Esophagus muscularis mucosa (tissue), 4 donors: ENCODE measurements around the gene DPRX. TPM values are rescaled to one million over a fixed set of nuclear protein-coding genes. Genes with fewer than 3 reads are reported as not detected.

Source experiments
- DNase-seq: peaks from one replicate; pipeline ENCODE4 v3.0.0-alpha.2; 2017; ENCODE audit errors: extremely low spot score
- H3K27ac ChIP-seq, 4 donors: fragments of 200-600 bp; sonication (generic); replicated peaks in 1 of 4; 1 replicate in 3 of 4; 2 replicates in 1 of 4; pipeline ENCODE4 v1.5.1; 2016 to 2019; ENCODE audit warnings: mild to moderate bottlenecking in 1 of 4
- H3K27me3 ChIP-seq, 4 donors: fragments of 200-600 bp; sonication (generic); one replicate each; pipeline versions ENCODE4 v1.5.1 to v1.6.0; 2016 to 2019
- H3K36me3 ChIP-seq, 4 donors: fragments of 200-600 bp; sonication (generic); one replicate each; pipeline ENCODE4 v1.5.1; 2016 to 2019
- H3K4me1 ChIP-seq, 4 donors: fragments of 200-600 bp; sonication (generic); one replicate each; pipeline ENCODE4 v1.5.1; 2016 to 2019
- H3K4me3 ChIP-seq, 4 donors: fragments of 200-600 bp; sonication (generic); 1 replicate in 2 of 4; 2 replicates in 2 of 4; pipeline ENCODE4 v1.5.1; 2016 to 2019; ENCODE audit warnings: mild to moderate bottlenecking in 4 of 4, moderate library complexity in 1 of 4
- H3K9me3 ChIP-seq, 4 donors: fragments of 200-600 bp; sonication (generic); 1 replicate in 3 of 4; 2 replicates in 1 of 4; pipeline ENCODE4 v1.5.1; 2016 to 2019
- CTCF ChIP-seq, 3 experiments: fragments of 200-600 bp in 2 of 3; fragments of 450-650 bp in 1 of 3; sonication (generic) in 2 of 3; IDR thresholded peaks; one replicate each; pipeline ENCODE4 v1.5.1; 2017 to 2019; ENCODE audit warnings: antibody characterized with exemption in 3 of 3, mild to moderate bottlenecking in 2 of 3, moderate library complexity in 1 of 3
- EP300 ChIP-seq: sonication (generic); formaldehyde crosslinking; IDR thresholded peaks from one replicate; pipeline ENCODE4 v1.6.1; 2017; ENCODE audit warnings: antibody characterized with exemption
- POLR2A ChIP-seq: fragments of 450-650 bp; IDR thresholded peaks from one replicate; pipeline ENCODE4 v1.6.1; 2017; ENCODE audit warnings: antibody characterized with exemption, moderate library complexity, mild to moderate bottlenecking, low read depth
- POLR2AphosphoS5 ChIP-seq, 2 donors: sonication (generic); formaldehyde crosslinking; IDR thresholded peaks; one replicate each; pipeline ENCODE4 v1.6.1; 2017; ENCODE audit warnings: antibody characterized with exemption in 2 of 2
- WGBS: methylation state at CpG from one replicate; pipeline ENCODE4 v1.1.5; 2018; 5-methylcytosine and 5-hydroxymethylcytosine counted together
- intact Hi-C: fragments of 100-400 bp; cut with DNase I; formaldehyde crosslinking; loops from one replicate; pipeline ENCODE4 v1.15.1; 2023
- total RNA-seq, 4 donors: library from RNA; depleted of rRNA; stranded (reverse); fragments of >200 nt; gene quantifications; one replicate each; pipeline versions ENCODE4 v1.1.0 to v1.2.1, GENCODE V29; 2016

Gene DPRX
- total RNA-seq, 4 donors from 2014 or later: not detected

- H3K27ac ChIP-seq: no peak overlapping the region
- H3K4me3 ChIP-seq: no peak overlapping the region
- no peaks in the 10 kb centered on the region for H3K36me3 ChIP-seq
- no peak for TF ChIP-seq POLR2A
- TF ChIP-seq CTCF (IDR thresholded peaks at IDR 0.05): no peak
- no peak for TF ChIP-seq POLR2AphosphoS5 (IDR thresholded peaks at IDR 0.05)
- no peak for TF ChIP-seq EP300
- H3K27me3 ChIP-seq: peaks cover 0 to 9% (median 0%) of the 10 kb centered on the region in 4 donors
- no peaks in the 10 kb centered on the region for H3K4me1 ChIP-seq
- no peaks in the 10 kb centered on the region for H3K9me3 ChIP-seq
- DNase-seq: no peak
- 54% methylated on average over 9 of the region's 9 CpGs for WGBS
- intact Hi-C loops: no loop called here
Measured at GRCh38 chr19:53596056-53596455, 35.7 kb upstream of the DPRX start.

DNA sequence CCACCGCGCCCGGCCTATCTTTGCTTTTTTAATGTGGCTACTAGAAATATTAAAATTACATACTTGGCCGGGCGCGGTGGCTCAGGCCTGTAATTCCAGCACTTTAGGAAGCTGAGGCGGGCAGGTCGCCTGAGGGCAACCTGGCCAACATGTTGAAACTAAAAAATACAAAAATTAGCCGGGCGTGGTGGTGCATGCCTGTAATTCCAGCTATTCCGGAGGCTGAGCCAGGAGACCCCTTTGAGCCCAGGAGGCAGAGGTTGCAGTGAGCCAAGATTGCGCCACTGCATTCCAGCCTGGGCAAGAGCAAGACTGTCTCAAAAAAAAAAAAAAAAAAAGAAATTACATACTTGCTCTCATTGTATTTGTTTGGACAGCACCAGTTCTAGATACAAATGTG is 34.8 kb upstream of the DPRX start:
- Histone ChIP-seq H3K9me3 (no peaks in the 10 kb centered on the region), H3K36me3 (no peaks in the 10 kb centered on the region), H3K4me3 (no peak overlapping the region), H3K4me1 (no peaks in the 10 kb centered on the region), H3K27me3 (peaks cover 0 to 9% (median 0%) of the 10 kb centered on the region in 4 donors), H3K27ac (no peak overlapping the region)
- TF ChIP-seq EP300 (no peak), POLR2AphosphoS5 (IDR thresholded peaks at IDR 0.05) (no peak), CTCF (IDR thresholded peaks at IDR 0.05) (no peak), POLR2A (no peak)
- WGBS: 77% methylated on average over 12 of the region's 12 CpGs
- no peak for DNase-seq
- intact Hi-C loops: no loop called here

GRCh38 chr19:53598361-53598760 is 33.4 kb upstream of the DPRX start:
- Histone ChIP-seq H3K4me3 (no peak overlapping the region), H3K27me3 (peaks cover 0 to 9% (median 0%) of the 10 kb centered on the region in 4 donors), H3K27ac (no peak overlapping the region), H3K36me3 (no peaks in the 10 kb centered on the region), H3K4me1 (no peaks in the 10 kb centered on the region), H3K9me3 (no peaks in the 10 kb centered on the region)
- intact Hi-C loops: no loop called here
- 79% methylated on average over 10 of the region's 10 CpGs for WGBS
- DNase-seq: no peak
- TF ChIP-seq POLR2A: no peak

GRCh38 chr19:53600217-53600616 is 31.6 kb upstream of the DPRX start:
- peaks cover 0 to 9% (median 0%) of the 10 kb centered on the region in 4 donors for H3K27me3 ChIP-seq
- no peak for DNase-seq
- no peaks in the 10 kb centered on the region for H3K4me1 ChIP-seq
- intact Hi-C loops: no loop called here
- H3K27ac ChIP-seq: no peak overlapping the region
- no peak overlapping the region for H3K4me3 ChIP-seq
- WGBS: 71% methylated on average over 4 of the region's 4 CpGs
- H3K36me3 ChIP-seq: no peaks in the 10 kb centered on the region
- TF ChIP-seq EP300 (no peak), POLR2AphosphoS5 (IDR thresholded peaks at IDR 0.05) (no peak), POLR2A (no peak)
- no peaks in the 10 kb centered on the region for H3K9me3 ChIP-seq

GRCh38 chr19:53606031-53606430 is 25.8 kb upstream of the DPRX start:
- H3K27ac ChIP-seq: no peak overlapping the region
- H3K36me3 ChIP-seq: no peaks in the 10 kb centered on the region
- intact Hi-C loops: no loop called here
- H3K4me1 ChIP-seq: no peaks in the 10 kb centered on the region
- H3K27me3 ChIP-seq: peaks cover 0 to 26% (median 0%) of the 10 kb centered on the region in 4 donors
- DNase-seq: no peak
- WGBS: 69% methylated on average over 15 of the region's 15 CpGs
- no peak overlapping the region for H3K4me3 ChIP-seq
- no peaks in the 10 kb centered on the region for H3K9me3 ChIP-seq
- no peak for TF ChIP-seq POLR2AphosphoS5 (IDR thresholded peaks at IDR 0.05)
- TF ChIP-seq POLR2A: no peak

DNA sequence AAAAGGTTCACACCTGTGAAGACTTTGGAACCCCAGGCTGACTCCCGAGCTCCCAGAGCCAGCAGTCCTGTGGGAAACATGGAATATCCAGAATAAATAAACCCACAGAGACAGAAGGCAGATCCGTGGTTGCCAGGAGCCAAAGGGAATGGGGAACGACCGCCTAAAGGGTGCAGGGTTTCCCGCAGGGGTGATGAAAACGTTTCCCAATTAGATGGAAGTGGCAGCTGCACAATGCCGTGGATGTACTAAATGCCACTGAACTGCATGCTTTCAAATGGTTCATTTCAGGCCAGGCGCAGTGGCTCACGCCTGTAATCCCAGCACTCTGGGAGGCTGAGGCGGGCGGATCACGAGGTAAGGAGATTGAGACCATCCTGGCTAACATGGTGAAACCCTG is 23.4 kb upstream of the DPRX start:
- no peak for DNase-seq
- H3K9me3 ChIP-seq: no peaks in the 10 kb centered on the region
- H3K27ac ChIP-seq: no peak overlapping the region
- H3K4me3 ChIP-seq: no peak overlapping the region
- no peaks in the 10 kb centered on the region for H3K36me3 ChIP-seq
- H3K4me1 ChIP-seq: no peaks in the 10 kb centered on the region
- 75% methylated on average over 10 of the region's 12 CpGs for WGBS
- intact Hi-C loops: no loop called here
- H3K27me3 ChIP-seq: peaks cover 0 to 31% (median 0%) of the 10 kb centered on the region in 4 donors
- no peak for TF ChIP-seq POLR2AphosphoS5 (IDR thresholded peaks at IDR 0.05)
